Left renal pelvis (tissue), 4 donors: ENCODE measurements around the gene NEO1. TPM values are rescaled to one million over a fixed set of nuclear protein-coding genes. Genes with fewer than 3 reads are reported as not detected.
A peak's percentile ranks its signal among the peaks of the same experiment; 100 is the strongest.

ENCODE experiments used
- DNase-seq, 4 donors: peaks; one replicate each; pipeline ENCODE4 v3.0.0-alpha.2; 2013; ENCODE audit warnings: low read depth in 4 of 4, low spot score in 3 of 4
- polyA plus RNA-seq, 4 donors: library from polyadenylated mRNA; unstranded; fragments of 120-200 nt; gene quantifications; one replicate each; pipeline ENCODE4 v1.2.1, GENCODE V29; 2013; ENCODE audit not compliant: insufficient read length in 4 of 4

NEO1 gene
- polyA plus RNA-seq, 4 donors: 122 to 150 (median 127) TPM

- no peak for DNase-seq
Observed at GRCh38 chr15:73246439-73246838, 194.2 kb downstream of the NEO1 start.

- no peak for DNase-seq
Observed at GRCh38 chr15:73246898-73247297, 194.6 kb downstream of the NEO1 start.

- no peak for DNase-seq
Observed at GRCh38 chr15:73247331-73247730, 195.1 kb downstream of the NEO1 start.

- no peak for DNase-seq
Observed at GRCh38 chr15:73249499-73249898, 197.2 kb downstream of the NEO1 start.

GRCh38 chr15:73254598-73254997 lies 202.3 kb downstream of the NEO1 start:
- DNase-seq: no peak

- no peak for DNase-seq
Observed at GRCh38 chr15:73258271-73259108, 206.2 kb downstream of the NEO1 start.

GRCh38 chr15:73264881-73265280 lies 212.6 kb downstream of the NEO1 start:
- no peak for DNase-seq

- DNase-seq: no peak
Observed at GRCh38 chr15:73265536-73266153, 213.4 kb downstream of the NEO1 start.

- no peak for DNase-seq
Observed at GRCh38 chr15:73268457-73268856, 216.2 kb downstream of the NEO1 start.

- DNase-seq: no peak
Observed at GRCh38 chr15:73270366-73271097, 218.3 kb downstream of the NEO1 start.

- DNase-seq: peak; percentile 19 to 39 (median 34)
Observed at GRCh38 chr15:73273181-73274002, 221.1 kb downstream of the NEO1 start.

- DNase-seq: no peak
Observed at GRCh38 chr15:73275862-73276261, 223.6 kb downstream of the NEO1 start.

- no peak for DNase-seq
Observed at GRCh38 chr15:73282567-73283365, 230.5 kb downstream of the NEO1 start.

GRCh38 chr15:73283366-73283962 lies 231.2 kb downstream of the NEO1 start:
- DNase-seq: no peak

GRCh38 chr15:73284090-73284716 lies 231.9 kb downstream of the NEO1 start:
- DNase-seq: no peak

- no peak for DNase-seq
Observed at GRCh38 chr15:73286311-73286710, 234.0 kb downstream of the NEO1 start.

GRCh38 chr15:73287019-73287418 lies 234.8 kb downstream of the NEO1 start:
- DNase-seq: no peak

- no peak for DNase-seq
Observed at GRCh38 chr15:73291441-73291840, 239.2 kb downstream of the NEO1 start.

- DNase-seq: no peak
Observed at GRCh38 chr15:73293773-73294172, 241.5 kb downstream of the NEO1 start.
